ENCODE measurements around the gene WWOX. TPM values are rescaled to one million over a fixed set of nuclear protein-coding genes. Genes with fewer than 3 reads are reported as not detected.
A peak's percentile ranks its signal among the peaks of the same experiment; 100 is the strongest.

Gene WWOX
- total and polyA plus RNA-seq, 2 of the 13 experiments (the other 11 are each of a cell fraction or from before 2014, with no cell fraction given): 9.1 to 37.4 TPM

GRCh38 chr16:78737630-78738029, 638.2 kb downstream of the WWOX start (continued):
- no peak for TF ChIP-seq HOXA9 (CRISPR knock-in tag; IDR thresholded peaks at IDR 0.05; ENCODE audit: borderline replicate concordance)
- TF ChIP-seq, protein P1, sequence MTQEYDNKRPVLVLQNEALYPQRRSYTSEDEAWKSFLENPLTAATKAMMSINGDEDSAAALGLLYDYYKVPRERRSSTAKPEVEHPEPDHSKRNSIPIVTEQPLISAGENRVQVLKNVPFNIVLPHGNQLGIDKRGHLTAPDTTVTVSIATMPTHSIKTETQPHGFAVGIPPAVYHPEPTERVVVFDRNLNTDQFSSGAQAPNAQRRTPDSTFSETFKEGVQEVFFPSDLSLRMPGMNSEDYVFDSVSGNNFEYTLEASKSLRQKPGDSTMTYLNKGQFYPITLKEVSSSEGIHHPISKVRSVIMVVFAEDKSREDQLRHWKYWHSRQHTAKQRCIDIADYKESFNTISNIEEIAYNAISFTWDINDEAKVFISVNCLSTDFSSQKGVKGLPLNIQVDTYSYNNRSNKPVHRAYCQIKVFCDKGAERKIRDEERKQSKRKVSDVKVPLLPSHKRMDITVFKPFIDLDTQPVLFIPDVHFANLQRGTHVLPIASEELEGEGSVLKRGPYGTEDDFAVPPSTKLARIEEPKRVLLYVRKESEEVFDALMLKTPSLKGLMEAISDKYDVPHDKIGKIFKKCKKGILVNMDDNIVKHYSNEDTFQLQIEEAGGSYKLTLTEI (CRISPR knock-in tag; conservative IDR thresholded peaks at IDR 0.05): no peak
- peak; percentile 55; the same call in 1 of the 2 replicates for TF ChIP-seq ZMYM4 (CRISPR knock-in tag; IDR thresholded peaks at IDR 0.05)
- no peak for TF ChIP-seq EED (CRISPR knock-in tag; IDR thresholded peaks at IDR 0.05)

DNA sequence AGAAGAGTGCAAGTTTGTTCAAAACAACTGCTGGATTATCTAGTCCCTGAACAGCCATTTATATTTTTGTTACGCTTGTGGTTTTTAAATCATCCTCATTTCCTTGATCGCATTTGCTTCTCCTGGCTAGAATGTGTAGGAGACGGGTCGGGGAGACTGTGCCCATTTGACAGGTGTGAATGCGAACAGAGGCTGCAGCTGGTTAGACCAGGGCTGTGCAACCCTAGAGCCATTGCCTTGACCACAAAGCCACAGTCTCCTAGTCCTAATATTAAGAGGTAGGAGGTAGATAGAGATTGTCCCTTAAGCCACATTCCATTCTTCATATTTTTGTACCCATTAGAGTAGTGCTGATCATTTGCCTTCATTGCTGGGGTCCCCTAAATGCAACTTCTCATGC, 639.1 kb downstream of the WWOX start:
- H3K9ac ChIP-seq (ENCODE audit: insufficient read depth, low read depth, low read length): no peak overlapping the region
- no peak for ATAC-seq
- H3K79me2 ChIP-seq (ENCODE audit: insufficient read depth, low read length): no peaks in the 10 kb centered on the region
- no peaks in the 10 kb centered on the region for H3K36me3 ChIP-seq (replicated peaks in 1 of 2; ENCODE audit: control insufficient read depth in 1 of 2, insufficient read depth in 2 of 2, low read length in 2 of 2)
- no peaks in the 10 kb centered on the region for H3K9me3 ChIP-seq (ENCODE audit: low read length)
- no peak overlapping the region for H3K27ac ChIP-seq (ENCODE audit: extremely low read length, insufficient read depth, low read length)
- no TSS peak for BruUV-seq (replicated peaks)
- H4K20me1 ChIP-seq (ENCODE audit: insufficient read depth, low read length): no peaks in the 10 kb centered on the region
- no peak for FAIRE-seq
- POLR2A ChIA-PET: no interaction called here
- peaks cover 77% of the 10 kb centered on the region for H3K4me1 ChIP-seq (ENCODE audit: insufficient read depth, low read length)
- H3K27me3 ChIP-seq (ENCODE audit: control insufficient read depth in 1 of 2, insufficient read depth in 2 of 2, low read length in 2 of 2): no peaks in the 10 kb centered on the region
- WGBS (ENCODE audit: low lambda C conversion rate): over 99% methylated on average over 5 of the region's 5 CpGs
- TF ChIP-seq TAF1 (CRISPR knock-in tag; IDR thresholded peaks at IDR 0.05) (no peak), MATR3 (CRISPR knock-in tag; IDR thresholded peaks at IDR 0.05) (no peak), ZNF629 (CRISPR knock-in tag; conservative IDR thresholded peaks at IDR 0.05) (peak; percentile 75), KDM1A (CRISPR knock-in tag; IDR thresholded peaks at IDR 0.05) (0 out of 2 replicates have a peak, but pooled peaks have one; percentile 18), ZNF567 (CRISPR knock-in tag; IDR thresholded peaks at IDR 0.05; ENCODE audit: borderline replicate concordance) (no peak), NCOA2 (CRISPR knock-in tag; IDR thresholded peaks at IDR 0.05) (no peak), ZNF468 (CRISPR knock-in tag; IDR thresholded peaks at IDR 0.05) (no peak), ZNF136 (CRISPR knock-in tag; IDR thresholded peaks at IDR 0.05; ENCODE audit: low read depth) (no peak), RBAK (CRISPR knock-in tag; IDR thresholded peaks at IDR 0.05) (no peak), ZNF326 (CRISPR knock-in tag; IDR thresholded peaks at IDR 0.05; ENCODE audit: borderline replicate concordance) (no peak), EZH2 (conservative IDR thresholded peaks at IDR 0.05; ENCODE audit: low read depth, low read length) (no peak), DNMT1 (CRISPR knock-in tag; IDR thresholded peaks at IDR 0.05) (no peak)
- intact Hi-C loops (cut with micrococcal nuclease; ENCODE audit: unreplicated experiment) (loop anchor here (10.0 kb wide), 1 partner anchor 1544 kb away; the partner anchor contains the start of genes MON1B and SYCE1L), in situ Hi-C loops (cut with HindIII; ENCODE audit: extremely low pct_ligation_motif_present, low pct_unique_long_range_greater_than_20kb) (no loop called here)
- CTCF ChIA-PET (ENCODE audit: low intra/inter-chr PET ratio, low total read pairs): no interaction called here
- H2AFZ ChIP-seq (ENCODE audit: low read length): no peak overlapping the region
- H3K4me2 ChIP-seq (ENCODE audit: low read depth, low read length): no peak overlapping the region
- no peak for DNase-seq (ENCODE audit: low spot score)
- no peak overlapping the region for H3K4me3 ChIP-seq (replicated peaks in 1 of 3; ENCODE audit: insufficient read depth in 1 of 3, low read depth in 2 of 3, low read length in 3 of 3)
